ENCODE results near the gene ERG.

The ERG gene

GRCh38 chr21:38479641-38480525 is 18.4 kb downstream of the ERG start:
- Histone ChIP-seq H3K27me3 (ENCODE audit: insufficient read depth, low read length, poor library complexity, severe bottlenecking) (no peaks in the 10 kb centered on the region), H3K36me3 (ENCODE audit: insufficient read depth, low read length) (no peaks in the 10 kb centered on the region; the same call in 1 of the 2 replicates), H3K4me2 (ENCODE audit: low read depth, low read length, poor library complexity, severe bottlenecking) (peak overlapping the region; percentile 82), H3K4me1 (ENCODE audit: insufficient read depth, low read length, poor library complexity, severe bottlenecking) (peaks cover 91% of the 10 kb centered on the region), H3F3A (ENCODE audit: low read depth) (peaks cover 42% of the 10 kb centered on the region), H4K20me1 (ENCODE audit: insufficient read depth, low read length, poor library complexity, severe bottlenecking) (peaks cover 59% of the 10 kb centered on the region), H3K9me2 (replicated peaks; ENCODE audit: low read depth, low read length) (no peaks in the 10 kb centered on the region), H3K9ac (ENCODE audit: low read depth, low read length, poor library complexity, severe bottlenecking) (peak overlapping the region; percentile 97), H3K4me3 (ENCODE audit: low read length, poor library complexity, severe bottlenecking) (peak overlapping the region; percentile 67), H3K79me2 (ENCODE audit: insufficient read depth, low read length) (peaks cover 91% of the 10 kb centered on the region), H3K9me3 (ENCODE audit: insufficient read depth, low read depth, low read length) (no peaks in the 10 kb centered on the region), H2AFZ (ENCODE audit: low read length) (no peak overlapping the region)
- TF ChIP-seq CTCF (conservative IDR thresholded peaks at IDR 0.05; ENCODE audit: low read length) (no peak), EZH2phosphoT487 (IDR thresholded peaks at IDR 0.05; ENCODE audit: borderline replicate concordance) (no peak)

- H3K9me3 ChIP-seq (ENCODE audit: insufficient read depth, low read depth, low read length) = no peaks in the 10 kb centered on the region
- peaks cover 91% of the 10 kb centered on the region for H3K4me1 ChIP-seq (ENCODE audit: insufficient read depth, low read length, poor library complexity, severe bottlenecking)
- H3K9me2 ChIP-seq (replicated peaks; ENCODE audit: low read depth, low read length) = no peaks in the 10 kb centered on the region
- peaks cover 91% of the 10 kb centered on the region for H3K79me2 ChIP-seq (ENCODE audit: insufficient read depth, low read length)
- H3F3A ChIP-seq (ENCODE audit: low read depth) = peaks cover 43% of the 10 kb centered on the region
- TF ChIP-seq CTCF (conservative IDR thresholded peaks at IDR 0.05; ENCODE audit: low read length) (no peak), EZH2phosphoT487 (IDR thresholded peaks at IDR 0.05; ENCODE audit: borderline replicate concordance) (no peak)
- peak overlapping the region; percentile 67 for H3K4me3 ChIP-seq (ENCODE audit: low read length, poor library complexity, severe bottlenecking)
- peak overlapping the region; percentile 82 for H3K4me2 ChIP-seq (ENCODE audit: low read depth, low read length, poor library complexity, severe bottlenecking)
- H3K36me3 ChIP-seq (ENCODE audit: insufficient read depth, low read length) = peaks cover 5% of the 10 kb centered on the region; the same call in 1 of the 2 replicates
- H2AFZ ChIP-seq (ENCODE audit: low read length) = no peak overlapping the region
- H4K20me1 ChIP-seq (ENCODE audit: insufficient read depth, low read length, poor library complexity, severe bottlenecking) = peaks cover 48% of the 10 kb centered on the region
- no peaks in the 10 kb centered on the region for H3K27me3 ChIP-seq (ENCODE audit: insufficient read depth, low read length, poor library complexity, severe bottlenecking)
- peak overlapping the region; percentile 97 for H3K9ac ChIP-seq (ENCODE audit: low read depth, low read length, poor library complexity, severe bottlenecking)
Measured at GRCh38 chr21:38478782-38479181, 19.5 kb downstream of the ERG start.

- no peak overlapping the region for H2AFZ ChIP-seq (ENCODE audit: low read length)
- TF ChIP-seq CTCF (conservative IDR thresholded peaks at IDR 0.05; ENCODE audit: low read length) = no peak
- no peak for TF ChIP-seq EZH2phosphoT487 (IDR thresholded peaks at IDR 0.05; ENCODE audit: borderline replicate concordance)
- H3K4me1 ChIP-seq (ENCODE audit: insufficient read depth, low read length, poor library complexity, severe bottlenecking) = peaks cover 95% of the 10 kb centered on the region
- H3K9ac ChIP-seq (ENCODE audit: low read depth, low read length, poor library complexity, severe bottlenecking) = peak overlapping the region; percentile 97
- H3K79me2 ChIP-seq (ENCODE audit: insufficient read depth, low read length) = peaks cover 91% of the 10 kb centered on the region
- H3K27me3 ChIP-seq (ENCODE audit: insufficient read depth, low read length, poor library complexity, severe bottlenecking) = no peaks in the 10 kb centered on the region
- peak overlapping the region; percentile 67 for H3K4me3 ChIP-seq (ENCODE audit: low read length, poor library complexity, severe bottlenecking)
- peaks cover 43% of the 10 kb centered on the region for H3F3A ChIP-seq (ENCODE audit: low read depth)
- H3K9me2 ChIP-seq (replicated peaks; ENCODE audit: low read depth, low read length) = no peaks in the 10 kb centered on the region
- H3K4me2 ChIP-seq (ENCODE audit: low read depth, low read length, poor library complexity, severe bottlenecking) = peak overlapping the region; percentile 82
- no peaks in the 10 kb centered on the region for H3K9me3 ChIP-seq (ENCODE audit: insufficient read depth, low read depth, low read length)
- peaks cover 18% of the 10 kb centered on the region; the same call in 1 of the 2 replicates for H3K36me3 ChIP-seq (ENCODE audit: insufficient read depth, low read length)
- peaks cover 37% of the 10 kb centered on the region for H4K20me1 ChIP-seq (ENCODE audit: insufficient read depth, low read length, poor library complexity, severe bottlenecking)
Measured at GRCh38 chr21:38477226-38477625, 21.1 kb downstream of the ERG start.
